Tibial nerve (tissue), 4 donors: ENCODE results near the gene ATP6V1C2. TPM values are rescaled to one million over a fixed set of nuclear protein-coding genes. Genes with fewer than 3 reads are reported as not detected.
"Not testable (repeated sequence)": the region's sequence is repeated elsewhere in the genome, so short reads cannot be mapped to it uniquely, and the experiment has no call there.

Experiments
- DNase-seq, 2 donors: peaks; one replicate each; pipeline ENCODE4 v3.0.0-alpha.2; 2019; ENCODE audit warnings: low spot score in 2 of 2
- H3K27ac ChIP-seq, 4 donors: fragments of 200-600 bp; sonication (generic) in 3 of 4; one replicate each; pipeline ENCODE4 v1.5.1; 2017 to 2019; ENCODE audit warnings: mild to moderate bottlenecking in 1 of 4
- H3K27me3 ChIP-seq, 2 donors: fragments of 200-600 bp; sonication (generic) in 1 of 2; one replicate each; pipeline versions ENCODE4 v1.5.1 to v1.6.0; 2017 to 2019
- H3K36me3 ChIP-seq, 3 donors: fragments of 200-600 bp; sonication (generic); one replicate each; pipeline ENCODE4 v1.5.1; 2018 to 2019
- H3K4me1 ChIP-seq, 4 donors: fragments of 200-600 bp; sonication (generic) in 3 of 4; one replicate each; pipeline ENCODE4 v1.5.1; 2017 to 2019
- H3K4me3 ChIP-seq, 4 donors: fragments of 200-600 bp; sonication (generic) in 3 of 4; one replicate each; pipeline ENCODE4 v1.5.1; 2017 to 2019; ENCODE audit warnings: mild to moderate bottlenecking in 1 of 4, moderate library complexity in 1 of 4
- H3K9me3 ChIP-seq, 4 donors: fragments of 200-600 bp; sonication (generic) in 3 of 4; one replicate each; pipeline ENCODE4 v1.5.1; 2017 to 2019
- CTCF ChIP-seq, 5 experiments: fragments of 200-600 bp in 3 of 5; fragments of 450-650 bp in 2 of 5; sonication (generic) in 3 of 5; IDR thresholded peaks; one replicate each; pipeline ENCODE4 v1.5.1; 2016 to 2019; ENCODE audit warnings: antibody characterized with exemption in 5 of 5, mild to moderate bottlenecking in 3 of 5, moderate library complexity in 2 of 5
- EP300 ChIP-seq, 2 donors: sonication (generic); formaldehyde crosslinking; IDR thresholded peaks; one replicate each; pipeline ENCODE4 v1.6.1; 2017; ENCODE audit warnings: antibody characterized with exemption in 2 of 2, mild to moderate bottlenecking in 1 of 2
- POLR2A ChIP-seq, 2 donors: fragments of 450-650 bp; IDR thresholded peaks; one replicate each; pipeline ENCODE4 v1.6.1; 2017; ENCODE audit warnings: antibody characterized with exemption in 2 of 2, mild to moderate bottlenecking in 2 of 2, moderate library complexity in 2 of 2
- WGBS, 2 donors: methylation state at CpG; one replicate each; pipeline ENCODE4 v1.1.5; 2018; 5-methylcytosine and 5-hydroxymethylcytosine counted together
- total RNA-seq, 4 donors: library from RNA; depleted of rRNA; stranded (reverse); fragments of >200 nt; gene quantifications; one replicate each; pipeline ENCODE4 v1.1.0, GENCODE V29; 2016

The ATP6V1C2 gene
- total RNA-seq, 4 donors from 2014 or later = 0.21 to 0.66 (median 0.30) TPM; not detected in 1

- Histone ChIP-seq H3K4me1 (peaks cover 0 to 4% (median 0%) of the 10 kb centered on the region in 4 donors), H3K27ac (no peak overlapping the region), H3K4me3 (no peak overlapping the region), H3K27me3 (no peaks in the 10 kb centered on the region), H3K9me3 (no peaks in the 10 kb centered on the region), H3K36me3 (peaks cover 3 to 76% (median 30%) of the 10 kb centered on the region in 3 donors)
- no peak for DNase-seq
- WGBS, 2 donors = 90% methylated on average over 25 of the region's 25 CpGs
- TF ChIP-seq EP300 (IDR thresholded peaks at IDR 0.05) = no peak
- TF ChIP-seq CTCF (IDR thresholded peaks at IDR 0.05) = no peak
- TF ChIP-seq POLR2A (IDR thresholded peaks at IDR 0.05) = no peak
Measured at GRCh38 chr2:10779776-10780490, 58.5 kb downstream of the ATP6V1C2 start.

- no peak for TF ChIP-seq POLR2A (IDR thresholded peaks at IDR 0.05)
- TF ChIP-seq CTCF (IDR thresholded peaks at IDR 0.05) = no peak
- no peak for TF ChIP-seq EP300 (IDR thresholded peaks at IDR 0.05)
- Histone ChIP-seq H3K27me3 (no peaks in the 10 kb centered on the region), H3K4me1 (no peaks in the 10 kb centered on the region), H3K27ac (no peak overlapping the region), H3K9me3 (no peaks in the 10 kb centered on the region), H3K4me3 (no peak overlapping the region), H3K36me3 (peaks cover 3 to 81% (median 30%) of the 10 kb centered on the region in 3 donors)
- 95 to 97% methylated on average over 11 of the region's 11 CpGs for WGBS, 2 donors
- DNase-seq = no peak
Measured at GRCh38 chr2:10780491-10780820, 59.0 kb downstream of the ATP6V1C2 start.

- not testable (repeated sequence) for H3K4me3 ChIP-seq, DNase-seq, H3K27ac ChIP-seq, H3K9me3 ChIP-seq, H3K4me1 ChIP-seq, H3K27me3 ChIP-seq
- peaks cover 3 to 85% (median 30%) of the 10 kb centered on the region in 3 donors for H3K36me3 ChIP-seq
- 93 to 97% methylated on average over 9 to 11 of the region's 11 CpGs for WGBS, 2 donors
Measured at GRCh38 chr2:10780821-10781220, 59.4 kb downstream of the ATP6V1C2 start.

- Histone ChIP-seq H3K27ac (no peak overlapping the region), H3K4me1 (no peaks in the 10 kb centered on the region), H3K4me3 (no peak overlapping the region), H3K9me3 (no peaks in the 10 kb centered on the region), H3K36me3 (peaks cover 3 to 94% (median 37%) of the 10 kb centered on the region in 3 donors), H3K27me3 (no peaks in the 10 kb centered on the region)
- no peak for TF ChIP-seq CTCF (IDR thresholded peaks at IDR 0.05)
- no peak for TF ChIP-seq POLR2A (IDR thresholded peaks at IDR 0.05)
- no peak for TF ChIP-seq EP300 (IDR thresholded peaks at IDR 0.05)
- 88 to 91% methylated on average over 8 of the region's 8 CpGs for WGBS, 2 donors
- DNase-seq = no peak
Measured at GRCh38 chr2:10781746-10782145, 60.3 kb downstream of the ATP6V1C2 start.

- no peak for TF ChIP-seq POLR2A (IDR thresholded peaks at IDR 0.05)
- no peak for TF ChIP-seq EP300 (IDR thresholded peaks at IDR 0.05)
- TF ChIP-seq CTCF (IDR thresholded peaks at IDR 0.05) = no peak
- no peak for DNase-seq
- no peaks in the 10 kb centered on the region for H3K27me3 ChIP-seq
- H3K9me3 ChIP-seq = no peaks in the 10 kb centered on the region
- WGBS, 2 donors = 81 to 88% methylated on average over 4 of the region's 4 CpGs
- no peaks in the 10 kb centered on the region for H3K4me1 ChIP-seq
- no peak overlapping the region for H3K4me3 ChIP-seq
- H3K27ac ChIP-seq = no peak overlapping the region
- peaks cover 3 to 95% (median 40%) of the 10 kb centered on the region in 3 donors for H3K36me3 ChIP-seq
Measured at GRCh38 chr2:10783421-10783820, 62.0 kb downstream of the ATP6V1C2 start.
